RPMI7951 (cell line): ENCODE results near the gene TWIST2. TPM values are rescaled to one million over a fixed set of nuclear protein-coding genes. Genes with fewer than 3 reads are reported as not detected.

ENCODE experiments used
- DNase-seq: peaks from one replicate; pipeline ENCODE4 v3.0.0-alpha.2; 2012; ENCODE audit warnings: low read depth
- total RNA-seq: library from RNA; depleted of rRNA; stranded (reverse); fragments of >200 nt; shearing (Covaris generic); gene quantifications from 2 replicates; pipeline ENCODE4 v1.2.3, GENCODE V29; 2014

TWIST2 gene
- total RNA-seq, 1 experiment from 2014 or later = 102 TPM

GRCh38 chr2:238916875-238917590 is 69.1 kb downstream of the TWIST2 start:
- DNase-seq = peak; percentile 54

- DNase-seq = no peak
Measured at GRCh38 chr2:238919307-238919706, 71.4 kb downstream of the TWIST2 start.

GRCh38 chr2:238920053-238920452 is 72.2 kb downstream of the TWIST2 start:
- no peak for DNase-seq

- no peak for DNase-seq
Measured at GRCh38 chr2:238920601-238921001, 72.7 kb downstream of the TWIST2 start.

- no peak for DNase-seq
Measured at GRCh38 chr2:238921259-238921658, 73.4 kb downstream of the TWIST2 start.

GRCh38 chr2:238921681-238922319 is 73.9 kb downstream of the TWIST2 start:
- no peak for DNase-seq

- DNase-seq = no peak
Measured at GRCh38 chr2:238922435-238922834, 74.5 kb downstream of the TWIST2 start.

- DNase-seq = no peak
Measured at GRCh38 chr2:238924032-238924431, 76.1 kb downstream of the TWIST2 start.

- peak; percentile 46 for DNase-seq
Measured at GRCh38 chr2:238924796-238925195, 76.9 kb downstream of the TWIST2 start.

GRCh38 chr2:238925281-238925680 is 77.4 kb downstream of the TWIST2 start:
- DNase-seq = no peak

GRCh38 chr2:238925816-238926521 is 78.1 kb downstream of the TWIST2 start:
- no peak for DNase-seq

GRCh38 chr2:238926761-238927611 is 79.1 kb downstream of the TWIST2 start:
- no peak for DNase-seq

- no peak for DNase-seq
Measured at GRCh38 chr2:238927746-238928519, 80.0 kb downstream of the TWIST2 start.

- DNase-seq = no peak
Measured at GRCh38 chr2:238928520-238929241, 80.8 kb downstream of the TWIST2 start.

GRCh38 chr2:238929242-238930081 is 81.6 kb downstream of the TWIST2 start:
- peak; percentile 69 for DNase-seq

- no peak for DNase-seq
Measured at GRCh38 chr2:238930216-238930615, 82.3 kb downstream of the TWIST2 start.

- DNase-seq = no peak
Measured at GRCh38 chr2:238936162-238937052, 88.5 kb downstream of the TWIST2 start.

- DNase-seq = no peak
Measured at GRCh38 chr2:238938003-238938400, 90.1 kb downstream of the TWIST2 start.
